Left ventricle myocardium superior (tissue), 1 donor: ENCODE data around the gene PPP1R2C. TPM values are rescaled to one million over a fixed set of nuclear protein-coding genes. Genes with fewer than 3 reads are reported as not detected.
A peak's percentile ranks its signal among the peaks of the same experiment; 100 is the strongest.

Source experiments
- ATAC-seq: fragments of 200-7000 bp; cut with Tn5 transposase; one replicate; pipeline ENCODE4 v1.9.1; 2020; ENCODE audit warnings: mild to moderate bottlenecking, moderate library complexity
- DNase-seq: peaks from one replicate; pipeline ENCODE4 v3.0.0-alpha.2; 2020
- intact Hi-C: fragments of 100-400 bp; cut with micrococcal nuclease; formaldehyde crosslinking; loops from one replicate; pipeline ENCODE4 v1.11.0; 2022
- long read RNA-seq: library from polyadenylated mRNA; unstranded; transcript quantifications from one replicate; pipeline ENCODE4 v2.0.0, GENCODE V29; 2021
- total RNA-seq: library from RNA; stranded (reverse); fragmentation: NEBNext Ultra II Directional; extraction: Animal tissue kit (Norgen Biotek cat#: 25700); gene quantifications from one replicate; pipeline ENCODE4 v1.2.1, GENCODE V29; 2021
- donor health status: DM: no; HTN: yes; CAD: no; lungs with severe emphysema.

Gene PPP1R2C
- not detected for total RNA-seq
- long read RNA-seq: 0 reads

DNA sequence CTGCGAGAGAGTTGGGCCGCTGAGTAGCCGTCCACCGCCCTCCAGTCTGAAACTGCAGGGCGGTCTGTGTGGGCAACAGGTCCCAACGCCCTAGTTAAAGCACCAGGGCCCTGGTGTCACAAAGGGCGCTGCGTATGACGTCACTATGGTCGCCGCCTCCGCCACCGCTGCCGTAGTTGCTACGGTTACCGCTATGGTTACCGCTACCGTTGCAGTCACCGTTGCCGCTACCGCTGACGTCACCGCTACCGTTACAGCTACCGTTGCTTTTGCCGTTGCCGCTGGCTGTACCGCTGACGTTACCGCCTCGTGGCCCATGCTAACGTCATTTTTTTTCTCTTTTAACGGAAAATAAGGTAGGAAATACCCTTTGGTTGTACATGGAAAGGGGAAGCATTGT is at the start of gene PPP1R2C:
Gene PPP1R2C, minus strand, starts transcription at position 68 of the 400 bp plus-strand sequence. CDS start 84 bp downstream, outside the sequence.
- intact Hi-C loops: no loop called here
- DNase-seq (no peak), ATAC-seq (no peak)

DNA sequence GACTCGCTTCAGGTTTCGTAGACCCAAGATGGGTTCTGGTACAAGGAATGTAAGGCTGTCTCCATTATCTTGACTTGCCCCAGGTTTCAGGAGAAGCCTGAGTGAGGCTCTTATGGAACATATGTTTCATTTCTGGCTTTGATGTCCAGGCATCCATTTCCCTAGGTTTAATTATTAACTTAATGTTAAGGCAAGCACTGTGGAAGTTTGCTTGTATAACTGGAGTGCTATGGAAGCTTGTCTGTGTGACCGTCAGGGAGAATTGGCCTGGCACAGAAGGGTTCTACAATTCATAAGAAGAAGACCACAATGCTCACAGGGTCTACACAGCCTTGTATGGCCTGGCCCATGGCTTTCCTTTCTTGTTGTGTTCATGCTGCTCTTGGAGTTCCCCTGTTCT is 47.2 kb upstream of the PPP1R2C start:
- ATAC-seq (no peak), DNase-seq (no peak)
- intact Hi-C loops: no loop called here

DNA sequence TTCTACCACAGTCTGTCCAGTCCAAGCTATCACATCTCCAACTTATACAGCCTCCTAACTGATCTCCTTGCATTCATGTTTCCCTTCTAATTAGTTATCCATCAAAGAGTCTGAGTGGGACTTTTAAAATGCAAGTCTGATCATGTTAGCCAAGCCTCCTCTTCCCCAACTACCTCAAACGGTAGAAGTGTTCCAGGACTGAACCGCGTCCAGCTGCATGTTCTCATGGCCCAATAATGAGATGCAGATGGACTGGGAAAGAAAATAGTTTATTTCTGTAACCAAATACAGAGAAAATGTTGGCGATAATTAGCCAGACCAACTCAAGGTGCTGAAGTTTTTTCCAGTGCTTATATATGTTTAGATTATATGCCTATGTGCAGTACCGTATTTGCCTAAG is 46.6 kb upstream of the PPP1R2C start:
- ATAC-seq (peak; percentile 43), DNase-seq (peak; percentile 31)
- intact Hi-C loops: no loop called here

DNA sequence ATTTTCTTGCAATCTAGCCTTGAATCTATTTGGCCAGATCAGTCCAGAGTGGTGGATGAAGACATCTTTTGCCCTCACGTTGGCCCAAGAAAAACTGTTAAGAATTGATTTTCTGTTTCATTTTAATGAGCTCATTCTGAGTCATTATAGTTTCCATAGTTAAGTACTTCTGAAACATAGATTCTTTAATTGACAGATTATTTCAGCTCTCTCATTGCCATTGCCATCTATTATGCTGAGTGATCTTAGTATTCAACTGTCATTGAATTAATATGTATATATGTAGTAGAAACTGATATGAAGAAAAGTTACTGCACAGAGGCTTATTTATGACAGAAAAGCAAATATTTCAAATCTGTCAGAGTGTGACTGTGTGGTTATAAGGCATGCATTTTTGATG is 45.5 kb upstream of the PPP1R2C start:
- ATAC-seq: no peak
- intact Hi-C loops: no loop called here
- no peak for DNase-seq

DNA sequence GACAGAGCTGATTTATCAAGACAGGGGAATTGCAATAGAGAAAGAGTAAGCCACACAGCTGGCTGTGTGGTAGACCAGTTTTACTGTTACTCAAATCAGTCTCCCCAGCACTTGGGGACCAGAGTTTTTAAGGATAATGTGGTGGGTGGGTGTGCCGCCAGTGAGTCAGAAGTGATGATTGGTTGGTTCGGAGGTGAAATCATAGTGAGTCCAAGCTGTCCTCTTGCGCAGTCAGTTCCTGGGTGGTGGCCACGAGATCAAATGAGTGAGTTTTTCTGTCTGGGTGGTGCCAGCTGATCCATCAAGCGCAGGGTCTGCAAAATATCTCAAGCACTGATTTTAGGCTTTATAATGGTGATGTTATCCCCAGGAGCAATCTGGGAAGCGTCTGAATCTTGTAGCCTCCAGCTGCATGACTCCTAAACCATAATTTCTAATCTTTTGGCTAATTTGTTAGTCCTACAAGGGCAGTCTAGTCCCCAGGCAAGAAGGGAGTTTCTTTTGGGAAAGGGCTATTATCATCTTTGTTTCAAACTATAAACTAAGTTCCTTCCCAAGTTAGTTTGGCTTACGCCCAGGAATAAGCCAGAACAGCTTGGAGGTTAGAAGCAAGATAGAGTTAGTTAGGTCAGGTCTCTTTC is 44.0 kb upstream of the PPP1R2C start:
- DNase-seq (peak; percentile 61), ATAC-seq (peak; percentile 90)
- intact Hi-C loops: no loop called here

DNA sequence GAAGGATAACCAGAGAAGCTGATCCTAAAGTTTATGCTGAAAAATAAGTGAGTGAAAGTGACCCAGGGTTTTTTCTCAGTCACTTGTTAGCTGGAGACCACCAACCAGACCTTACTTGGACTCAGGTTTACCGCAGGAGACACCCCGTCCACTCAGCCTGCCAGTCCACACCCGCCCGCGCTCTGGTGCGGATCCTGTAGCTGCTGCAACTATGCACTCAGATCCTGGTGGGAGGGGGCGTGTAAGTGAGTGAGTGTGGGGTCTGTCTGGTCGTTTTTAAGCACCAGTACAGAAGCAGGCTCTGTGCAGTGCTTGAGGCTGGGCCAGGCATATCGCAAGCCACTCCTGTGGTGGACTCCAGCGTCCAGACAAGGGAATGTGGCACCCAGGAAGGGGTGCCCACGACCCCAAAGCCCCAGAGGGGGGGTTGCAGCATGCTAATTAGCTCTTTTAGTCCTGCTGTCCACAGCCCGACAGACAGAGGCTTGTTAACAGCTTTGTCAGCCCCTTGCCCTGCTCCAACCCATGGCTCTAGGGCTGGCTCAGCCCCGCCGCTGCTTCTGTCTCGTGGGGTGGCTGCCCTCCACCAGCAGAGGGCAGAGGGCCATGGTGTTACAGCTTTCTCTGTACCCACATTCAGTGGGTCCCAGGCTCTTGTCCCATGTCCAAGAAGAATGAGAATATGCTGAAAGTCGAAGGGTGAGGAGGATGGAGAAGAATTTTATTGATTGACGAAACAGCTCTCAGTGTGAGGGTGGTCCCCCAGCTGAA is 40.4 kb upstream of the PPP1R2C start:
- ATAC-seq (no peak), DNase-seq (no peak)
- intact Hi-C loops: no loop called here

DNA sequence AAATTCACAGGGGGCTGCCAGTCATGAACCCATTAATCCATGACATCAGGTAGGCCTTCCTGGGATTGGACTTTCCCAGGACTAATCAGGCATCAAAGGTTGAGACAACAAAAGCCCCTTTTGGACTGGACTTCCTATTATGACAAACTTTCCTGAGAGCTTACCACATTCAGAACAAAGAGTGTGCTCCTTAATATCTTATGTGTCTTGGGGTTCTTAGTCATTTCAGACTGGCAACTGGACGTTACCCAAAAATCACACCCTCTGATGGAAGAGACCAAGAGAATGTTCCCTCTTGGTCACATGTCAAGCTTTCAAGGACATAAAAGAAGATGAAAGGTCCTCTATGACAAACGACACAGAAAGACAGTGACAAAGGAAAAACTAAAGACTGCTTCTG is 31.6 kb upstream of the PPP1R2C start:
- no peak for ATAC-seq
- intact Hi-C loops: no loop called here
- no peak for DNase-seq

DNA sequence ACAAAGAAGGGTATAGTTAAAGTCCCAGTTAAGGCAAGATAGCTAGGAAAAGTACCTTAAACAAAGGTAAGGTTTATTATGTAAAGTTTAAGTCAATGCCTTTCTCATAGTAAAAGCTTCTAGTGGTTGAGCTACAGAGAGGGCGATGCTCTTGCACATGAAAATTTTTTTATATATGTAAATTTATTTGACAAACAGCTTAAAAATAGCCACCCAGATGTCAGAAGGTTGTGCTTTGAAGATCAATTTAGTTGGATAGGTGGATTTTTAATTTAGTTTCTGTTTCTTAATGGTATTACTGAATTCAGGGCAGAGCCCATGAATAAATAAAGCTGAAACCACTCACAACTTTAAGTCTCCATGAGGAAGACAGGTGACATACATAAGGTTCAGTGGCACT is 29.4 kb upstream of the PPP1R2C start:
- intact Hi-C loops: no loop called here
- ATAC-seq (no peak), DNase-seq (no peak)

DNA sequence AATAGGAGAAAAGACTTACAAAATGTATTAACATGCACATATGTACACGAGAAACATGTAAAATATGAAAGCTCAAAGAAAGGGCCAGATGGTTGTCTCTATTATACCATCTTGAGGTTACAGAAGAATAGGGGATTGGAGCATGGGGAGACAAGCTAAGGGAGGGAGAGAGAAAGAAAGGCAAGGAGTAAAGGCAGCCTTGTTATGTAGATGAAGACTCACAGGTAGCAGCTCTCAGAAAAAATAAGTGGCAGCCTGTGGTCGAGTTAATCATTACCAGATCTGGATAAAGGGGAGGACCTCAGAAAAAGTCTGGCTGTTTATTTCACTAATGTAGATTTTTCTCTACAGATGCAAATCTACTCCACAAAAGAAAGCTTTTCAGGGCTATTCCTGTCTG is 26.6 kb upstream of the PPP1R2C start:
- intact Hi-C loops: no loop called here
- DNase-seq: no peak
- ATAC-seq: no peak

DNA sequence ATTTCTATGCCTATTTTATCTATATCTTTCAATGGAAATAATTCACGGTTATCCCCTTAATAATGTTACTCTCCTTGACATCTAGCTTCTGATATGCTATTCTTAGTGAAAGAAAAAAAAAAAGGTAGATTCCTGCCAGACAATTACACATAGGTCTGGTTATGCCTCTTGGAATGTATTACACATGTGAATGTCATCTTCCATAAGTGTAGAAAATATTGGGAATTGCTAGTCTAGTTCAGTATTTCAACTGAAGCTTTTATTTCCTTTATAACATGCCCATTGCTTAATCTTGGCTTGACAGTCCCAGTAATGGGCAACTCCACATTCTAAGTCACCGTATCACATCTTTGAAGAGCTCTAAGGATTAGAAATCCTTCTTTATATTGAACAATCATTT is 25.4 kb upstream of the PPP1R2C start:
- intact Hi-C loops: no loop called here
- DNase-seq: no peak
- no peak for ATAC-seq

DNA sequence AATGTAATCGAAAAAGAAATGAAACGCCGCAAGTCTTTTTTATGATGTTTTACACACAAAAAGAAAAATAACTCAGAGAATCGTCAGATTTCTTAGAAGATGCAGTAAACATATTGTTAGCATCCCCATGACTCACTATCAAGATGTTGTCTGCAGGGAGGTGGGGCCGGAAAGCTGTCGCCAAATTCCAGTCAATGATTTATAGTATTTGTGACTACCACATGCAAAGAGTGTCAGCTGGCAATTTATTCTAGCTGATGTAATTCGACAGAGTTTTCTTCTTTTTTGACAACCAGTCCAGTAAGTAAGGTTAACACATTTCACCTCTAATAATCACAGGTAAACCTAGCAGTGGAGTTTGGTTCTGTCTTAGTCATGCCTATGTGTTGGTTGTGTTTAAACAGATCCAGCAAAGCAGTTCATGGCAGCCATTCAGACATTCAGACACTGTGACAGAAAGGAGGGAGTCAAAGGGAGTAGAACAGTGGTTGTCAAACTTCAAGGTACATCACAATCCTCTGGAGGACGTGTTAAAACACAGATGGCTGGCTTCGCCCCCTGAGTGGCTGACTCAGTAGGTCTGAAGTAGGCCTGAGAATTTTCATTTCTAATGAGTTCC is 19.8 kb upstream of the PPP1R2C start:
- no peak for DNase-seq
- no peak for ATAC-seq
- intact Hi-C loops: no loop called here

DNA sequence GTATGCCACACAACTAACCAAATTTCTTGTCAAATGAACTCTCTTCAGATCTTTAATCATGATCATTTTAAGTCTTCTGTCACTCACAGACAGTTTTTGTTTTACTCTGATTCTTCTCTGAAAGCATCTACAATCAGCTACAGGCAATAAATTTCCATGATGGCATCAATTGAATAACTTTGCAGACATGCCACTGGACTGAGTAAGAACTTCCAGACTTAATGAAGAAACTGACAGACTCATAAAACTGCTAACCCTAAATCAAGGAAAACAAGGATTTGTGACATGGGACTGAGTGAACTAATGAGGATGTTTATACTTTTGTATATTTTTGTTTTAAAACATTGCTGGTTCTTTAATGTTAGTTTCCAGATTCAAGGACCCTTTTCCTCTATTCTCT is 5.5 kb upstream of the PPP1R2C start:
- DNase-seq: no peak
- ATAC-seq: no peak
- intact Hi-C loops: no loop called here

DNA sequence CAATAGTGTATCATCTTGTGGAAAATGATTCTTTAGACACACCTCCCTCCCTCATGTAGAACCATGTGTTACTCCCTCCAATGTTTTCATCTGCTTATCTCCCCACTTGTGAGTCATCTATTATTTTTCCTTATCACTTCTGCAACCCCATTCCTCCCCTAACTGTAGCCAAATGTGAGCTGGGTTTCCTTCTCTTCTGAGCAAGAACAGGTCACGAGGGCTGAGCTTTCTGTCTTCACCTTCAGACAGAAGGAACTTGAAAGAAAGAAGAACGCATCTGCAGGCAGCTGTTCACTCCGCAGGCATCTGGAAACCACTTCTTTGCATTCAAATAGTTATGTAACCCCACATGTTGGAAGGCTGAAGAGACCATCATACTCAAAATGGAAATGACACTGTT is 1.8 kb downstream of the PPP1R2C start:
- ATAC-seq: peak; percentile 24
- intact Hi-C loops: no loop called here
- no peak for DNase-seq

DNA sequence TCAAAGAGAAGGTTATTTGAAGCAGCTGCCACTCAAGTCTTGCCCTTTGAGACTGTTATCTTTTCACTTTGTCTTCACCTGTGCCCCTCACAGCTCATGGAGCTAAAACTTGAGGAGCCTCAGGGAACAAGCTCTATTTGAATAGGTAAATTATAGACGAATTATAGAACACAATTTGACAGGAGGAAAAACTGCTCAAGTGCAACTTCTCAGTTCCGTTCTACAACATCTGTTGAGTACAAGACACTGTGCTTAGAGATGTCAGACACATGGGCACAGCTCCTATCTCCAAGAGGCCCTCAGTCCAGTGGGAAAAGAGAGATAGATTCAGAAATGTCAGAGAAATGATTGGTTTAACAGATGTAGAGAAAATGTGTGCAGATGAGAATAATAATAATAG is 5.1 kb downstream of the PPP1R2C start:
- intact Hi-C loops: no loop called here
- no peak for ATAC-seq
- DNase-seq: no peak

DNA sequence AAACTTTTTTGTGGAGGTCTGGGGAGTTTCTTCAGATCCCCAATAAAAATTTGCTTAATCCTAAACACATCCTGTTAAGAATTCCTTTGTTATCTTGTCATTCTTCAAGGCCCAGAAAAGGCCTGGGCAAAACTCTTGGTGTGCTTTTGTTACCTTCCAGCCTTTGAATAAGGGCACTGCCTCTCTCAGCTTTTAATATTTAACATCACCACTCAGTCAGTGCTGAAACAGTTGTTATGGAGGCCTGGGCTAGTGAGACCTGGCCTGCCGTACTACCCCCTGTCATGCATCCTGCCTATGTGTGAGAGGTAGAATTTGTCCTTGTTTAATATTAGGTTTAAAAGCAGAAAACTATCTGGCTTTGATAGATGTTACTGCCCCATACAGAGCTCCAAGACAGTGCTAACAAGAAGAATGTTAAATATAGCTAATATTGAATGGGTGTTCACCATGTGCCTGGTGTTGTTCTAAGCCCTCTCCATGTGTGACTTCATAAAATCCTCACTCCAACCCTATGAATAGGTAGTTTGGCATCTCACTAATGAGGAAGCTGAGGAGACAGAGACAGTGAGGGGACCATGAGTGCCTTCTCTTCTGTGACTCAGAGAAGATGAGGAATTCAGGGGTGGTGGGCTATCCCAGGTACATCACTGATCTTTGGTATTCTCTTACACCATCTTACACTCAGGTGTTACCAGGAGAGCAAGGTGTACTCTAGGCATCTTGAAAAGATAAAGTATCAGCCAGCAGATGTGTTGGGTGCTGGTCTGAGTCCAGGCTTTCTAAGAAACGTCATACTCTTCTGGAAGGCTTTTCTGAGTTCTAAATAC is 6.2 kb downstream of the PPP1R2C start:
- ATAC-seq: no peak
- intact Hi-C loops: no loop called here
- DNase-seq: no peak

DNA sequence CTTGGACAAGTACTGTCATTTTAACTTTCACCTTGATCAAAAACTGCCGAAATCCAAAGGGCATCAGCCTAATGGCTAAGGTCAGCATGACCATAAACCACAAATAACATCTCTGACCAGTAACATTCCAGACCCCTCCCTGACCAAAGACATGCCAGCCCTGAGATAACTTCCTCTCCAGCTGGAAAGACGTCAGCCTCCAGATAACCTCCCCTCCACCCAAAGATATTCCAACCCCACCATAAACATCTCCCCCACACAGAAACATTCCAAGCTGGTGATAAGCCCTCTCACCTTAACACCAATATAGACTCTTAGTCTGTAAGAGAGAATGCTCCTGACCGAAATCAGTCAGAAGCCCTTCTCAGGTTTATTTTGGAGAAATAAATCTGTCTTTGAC is 7.4 kb downstream of the PPP1R2C start:
- ATAC-seq (no peak), DNase-seq (no peak)
- intact Hi-C loops: no loop called here

DNA sequence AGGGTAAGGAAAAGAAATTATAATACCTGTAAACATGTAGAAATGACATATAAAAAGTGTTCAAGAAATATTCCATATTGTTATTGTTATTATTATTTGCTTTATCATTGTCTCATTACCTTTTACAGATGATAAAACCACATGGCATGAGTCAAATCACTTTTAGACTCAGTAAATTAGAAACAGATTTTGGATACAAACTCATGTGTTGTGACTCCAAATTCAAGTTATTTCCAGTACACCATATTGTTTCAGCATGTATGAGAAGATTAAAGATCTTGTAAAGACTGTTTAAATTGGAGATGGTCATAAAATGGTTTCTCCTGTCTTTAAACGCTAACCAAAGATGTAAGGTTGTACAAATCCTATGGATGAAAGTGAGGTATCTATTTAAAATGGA is 18.1 kb downstream of the PPP1R2C start:
- intact Hi-C loops: no loop called here
- DNase-seq (no peak), ATAC-seq (no peak)

DNA sequence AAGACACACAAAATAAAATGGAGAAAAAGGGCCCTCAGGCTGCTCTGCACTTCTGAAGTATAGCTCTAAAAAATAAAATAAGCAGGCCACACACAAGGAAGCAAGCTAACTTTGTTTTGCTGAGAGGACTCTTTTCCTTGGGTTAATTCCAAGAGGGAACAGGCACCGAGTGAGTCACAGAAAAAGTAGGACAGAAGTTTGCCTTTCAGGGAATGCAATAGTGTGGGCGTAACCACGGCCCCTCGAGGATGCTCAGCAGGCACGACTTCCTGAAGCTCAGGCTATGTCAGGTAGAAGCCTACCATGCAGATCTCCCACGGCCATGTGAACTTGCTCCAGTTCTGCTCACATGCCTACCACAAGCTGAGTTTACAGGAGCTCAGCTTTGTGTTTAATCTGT is 22.1 kb downstream of the PPP1R2C start:
- intact Hi-C loops: no loop called here
- ATAC-seq (peak; percentile 74), DNase-seq (peak; percentile 54)

DNA sequence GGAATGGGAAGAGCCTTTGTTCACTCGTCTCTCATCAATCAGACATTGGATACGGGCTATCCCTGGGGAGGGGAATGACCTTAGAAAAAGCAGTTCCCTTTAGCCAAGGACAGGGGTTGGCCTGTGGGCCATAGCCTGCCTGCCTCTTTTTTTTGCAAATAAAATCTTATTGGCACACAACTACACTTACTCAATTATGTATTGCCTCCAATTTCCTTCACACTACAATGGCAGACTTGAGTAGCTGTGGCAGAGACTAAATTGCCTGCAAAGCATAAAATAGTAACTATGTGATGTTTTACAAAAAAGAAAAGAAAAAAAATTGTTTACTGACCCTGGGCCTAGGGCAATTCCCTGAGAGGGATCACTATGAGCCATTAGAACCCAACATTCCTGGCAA is 23.4 kb downstream of the PPP1R2C start:
- no peak for DNase-seq
- ATAC-seq: peak; percentile 45
- intact Hi-C loops: no loop called here

DNA sequence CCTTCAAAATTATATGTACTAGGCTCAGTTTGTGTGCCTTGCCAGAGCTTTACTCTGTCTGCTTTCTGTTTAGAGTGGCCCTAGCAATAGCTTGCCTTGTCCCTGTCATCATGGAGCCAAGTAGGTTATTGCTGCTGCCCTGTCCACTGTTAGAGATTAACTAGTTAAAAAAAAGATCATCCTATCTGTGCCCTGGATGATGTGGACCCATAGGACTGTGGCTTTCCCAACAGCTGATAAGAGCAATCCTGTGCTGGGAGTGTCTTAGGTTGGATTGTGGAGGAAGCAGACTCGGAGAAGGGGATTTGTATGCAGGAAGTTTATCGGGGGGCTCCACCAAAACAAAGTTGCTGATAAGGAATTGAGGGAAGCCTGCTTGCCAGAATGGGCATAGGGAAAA is 23.8 kb downstream of the PPP1R2C start:
- intact Hi-C loops: no loop called here
- DNase-seq: no peak
- no peak for ATAC-seq
